Activated T-helper 2 cell treated with anti-CD3 and anti-CD28 coated beads, Interferon-gamma antibody, Interleukin-2, Interleukin-4, amounts not matched to agents 10 μg/mL and 5 μg/mL and 100 μg/mL, durations not matched to agents 14 hours and 24 hours and 36 hours (primary cell): ENCODE measurements around the gene STIP1. TPM values are rescaled to one million over a fixed set of nuclear protein-coding genes. Genes with fewer than 3 reads are reported as not detected.
A peak's percentile ranks its signal among the peaks of the same experiment; 100 is the strongest.
"Not testable (repeated sequence)": the region's sequence is repeated elsewhere in the genome, so short reads cannot be mapped to it uniquely, and the experiment has no call there.

Source experiments
- DNase-seq: peaks from one replicate; pipeline ENCODE4 v3.0.0; 2021; ENCODE audit warnings: low spot score
- H3K27ac Mint-ChIP-seq: one replicate; pipeline ENCODE4 v1.8.0; 2021; ENCODE audit warnings: mixed read lengths
- H3K27me3 Mint-ChIP-seq: one replicate; pipeline ENCODE4 v1.8.0; 2021; ENCODE audit warnings: low read depth, mixed read lengths
- H3K36me3 Mint-ChIP-seq: one replicate; pipeline ENCODE4 v1.8.0; 2021; ENCODE audit warnings: low read depth, mixed read lengths
- H3K4me1 Mint-ChIP-seq: one replicate; pipeline ENCODE4 v1.8.0; 2021; ENCODE audit warnings: low read depth, mixed read lengths
- H3K4me3 Mint-ChIP-seq: one replicate; pipeline ENCODE4 v1.8.0; 2021; ENCODE audit warnings: low read depth, mild to moderate bottlenecking, moderate library complexity, mixed read lengths
- H3K9me3 Mint-ChIP-seq: one replicate; pipeline ENCODE4 v1.8.0; 2021; ENCODE audit warnings: mixed read lengths
- intact Hi-C: fragments of 100-400 bp; cut with micrococcal nuclease; formaldehyde crosslinking; loops from one replicate; pipeline ENCODE4 v1.15.1; 2023
- total RNA-seq: library from RNA; stranded (reverse); gene quantifications from 2 replicates; pipeline ENCODE4 v1.2.3, GENCODE V29; 2022

STIP1 gene
- total RNA-seq, 1 donor from 2014 or later, result 484 TPM

GRCh38 chr11:64241241-64241490 is 55.2 kb downstream of the STIP1 start:
- intact Hi-C loops, result loop anchor here (1.0 to 2.0 kb wide), 7 partner anchors 15 to 76 kb away; partner anchors contain the start of genes BAD, ESRRA, FERMT3 and GPR137
- H3K27ac Mint-ChIP-seq, result peak overlapping the region; percentile 93
- DNase-seq, result peak; percentile 100
- H3K4me1 Mint-ChIP-seq, result peaks cover 20% of the 10 kb centered on the region
- peaks cover 48% of the 10 kb centered on the region for H3K36me3 Mint-ChIP-seq
- H3K9me3 Mint-ChIP-seq, result no peaks in the 10 kb centered on the region
- H3K27me3 Mint-ChIP-seq, result no peaks in the 10 kb centered on the region
- H3K4me3 Mint-ChIP-seq, result peak overlapping the region; percentile 94

- H3K36me3 Mint-ChIP-seq, result peaks cover 48% of the 10 kb centered on the region
- intact Hi-C loops, result loop anchor here (1.0 to 2.0 kb wide), 7 partner anchors 15 to 76 kb away; partner anchors contain the start of genes BAD, ESRRA, FERMT3 and GPR137
- no peaks in the 10 kb centered on the region for H3K27me3 Mint-ChIP-seq
- peaks cover 20% of the 10 kb centered on the region for H3K4me1 Mint-ChIP-seq
- DNase-seq, result no peak
- peak overlapping the region; percentile 93 for H3K27ac Mint-ChIP-seq
- H3K4me3 Mint-ChIP-seq, result peak overlapping the region; percentile 94
- H3K9me3 Mint-ChIP-seq, result no peaks in the 10 kb centered on the region
Measured at GRCh38 chr11:64241491-64242374, 55.8 kb downstream of the STIP1 start.

- no peaks in the 10 kb centered on the region for H3K9me3 Mint-ChIP-seq
- DNase-seq, result no peak
- peaks cover 33% of the 10 kb centered on the region for H3K36me3 Mint-ChIP-seq
- no peaks in the 10 kb centered on the region for H3K27me3 Mint-ChIP-seq
- H3K27ac Mint-ChIP-seq, result peak overlapping the region; percentile 17
- peaks cover 28% of the 10 kb centered on the region for H3K4me1 Mint-ChIP-seq
- intact Hi-C loops, result no loop called here
- H3K4me3 Mint-ChIP-seq, result peak overlapping the region; percentile 56
Measured at GRCh38 chr11:64243236-64243854, 57.4 kb downstream of the STIP1 start.

GRCh38 chr11:64244107-64244506 is 58.1 kb downstream of the STIP1 start:
- intact Hi-C loops, result no loop called here
- Mint-ChIP-seq H3K9me3 (no peaks in the 10 kb centered on the region), H3K4me3 (peak overlapping the region; percentile 56), H3K27me3 (no peaks in the 10 kb centered on the region), H3K27ac (peak overlapping the region; percentile 17), H3K4me1 (peaks cover 28% of the 10 kb centered on the region), H3K36me3 (peaks cover 27% of the 10 kb centered on the region)
- DNase-seq, result no peak

- intact Hi-C loops, result no loop called here
- Mint-ChIP-seq H3K36me3 (peaks cover 27% of the 10 kb centered on the region), H3K4me3 (peak overlapping the region; percentile 91), H3K27ac (no peak overlapping the region), H3K27me3 (no peaks in the 10 kb centered on the region), H3K4me1 (peaks cover 26% of the 10 kb centered on the region), H3K9me3 (no peaks in the 10 kb centered on the region)
- DNase-seq, result no peak
Measured at GRCh38 chr11:64244966-64245365, 59.0 kb downstream of the STIP1 start.

DNA sequence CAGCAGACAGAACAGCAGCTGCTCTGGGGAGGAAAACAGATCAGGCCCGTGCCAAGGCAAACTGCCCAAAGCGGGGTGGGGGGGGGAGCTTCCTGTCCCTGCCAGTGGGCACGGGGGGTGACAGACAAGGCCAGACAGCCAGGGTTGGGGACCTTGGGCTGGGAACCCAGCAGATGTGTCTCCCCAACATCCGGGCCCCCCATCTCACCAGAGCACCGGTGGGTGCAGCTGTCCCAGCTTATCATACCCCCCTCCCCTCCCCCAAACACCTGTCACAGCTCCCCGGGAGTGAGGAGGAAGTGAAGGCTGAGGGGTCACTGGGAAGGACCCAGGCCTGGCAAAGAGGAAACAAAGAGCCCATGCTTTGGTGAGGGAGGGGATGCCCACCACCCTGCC is 59.4 kb downstream of the STIP1 start:
- intact Hi-C loops, result no loop called here
- H3K36me3 Mint-ChIP-seq, result peaks cover 24% of the 10 kb centered on the region
- peaks cover 25% of the 10 kb centered on the region for H3K4me1 Mint-ChIP-seq
- no peaks in the 10 kb centered on the region for H3K9me3 Mint-ChIP-seq
- DNase-seq, result no peak
- peak overlapping the region; percentile 88 for H3K27ac Mint-ChIP-seq
- peak overlapping the region; percentile 91 for H3K4me3 Mint-ChIP-seq
- H3K27me3 Mint-ChIP-seq, result no peaks in the 10 kb centered on the region

GRCh38 chr11:64245797-64246620 is 60.0 kb downstream of the STIP1 start:
- Mint-ChIP-seq H3K9me3 (no peaks in the 10 kb centered on the region), H3K36me3 (peaks cover 21% of the 10 kb centered on the region), H3K27me3 (no peaks in the 10 kb centered on the region), H3K4me3 (peak overlapping the region; percentile 91), H3K27ac (peak overlapping the region; percentile 88), H3K4me1 (peaks cover 25% of the 10 kb centered on the region)
- peak; percentile 33 for DNase-seq
- intact Hi-C loops, result loop anchor here (1.0 kb wide), 1 partner anchor 62 kb away; no protein-coding TSS in a partner anchor

GRCh38 chr11:64246621-64246870 is 60.6 kb downstream of the STIP1 start:
- not testable (repeated sequence) for H3K9me3 Mint-ChIP-seq, H3K27me3 Mint-ChIP-seq, DNase-seq
- H3K4me1 Mint-ChIP-seq, result peaks cover 25% of the 10 kb centered on the region
- H3K4me3 Mint-ChIP-seq, result peak overlapping the region; percentile 81
- intact Hi-C loops, result loop anchor here (1.0 kb wide), 1 partner anchor 62 kb away; no protein-coding TSS in a partner anchor
- peak overlapping the region; percentile 70 for H3K27ac Mint-ChIP-seq
- peaks cover 19% of the 10 kb centered on the region for H3K36me3 Mint-ChIP-seq

DNA sequence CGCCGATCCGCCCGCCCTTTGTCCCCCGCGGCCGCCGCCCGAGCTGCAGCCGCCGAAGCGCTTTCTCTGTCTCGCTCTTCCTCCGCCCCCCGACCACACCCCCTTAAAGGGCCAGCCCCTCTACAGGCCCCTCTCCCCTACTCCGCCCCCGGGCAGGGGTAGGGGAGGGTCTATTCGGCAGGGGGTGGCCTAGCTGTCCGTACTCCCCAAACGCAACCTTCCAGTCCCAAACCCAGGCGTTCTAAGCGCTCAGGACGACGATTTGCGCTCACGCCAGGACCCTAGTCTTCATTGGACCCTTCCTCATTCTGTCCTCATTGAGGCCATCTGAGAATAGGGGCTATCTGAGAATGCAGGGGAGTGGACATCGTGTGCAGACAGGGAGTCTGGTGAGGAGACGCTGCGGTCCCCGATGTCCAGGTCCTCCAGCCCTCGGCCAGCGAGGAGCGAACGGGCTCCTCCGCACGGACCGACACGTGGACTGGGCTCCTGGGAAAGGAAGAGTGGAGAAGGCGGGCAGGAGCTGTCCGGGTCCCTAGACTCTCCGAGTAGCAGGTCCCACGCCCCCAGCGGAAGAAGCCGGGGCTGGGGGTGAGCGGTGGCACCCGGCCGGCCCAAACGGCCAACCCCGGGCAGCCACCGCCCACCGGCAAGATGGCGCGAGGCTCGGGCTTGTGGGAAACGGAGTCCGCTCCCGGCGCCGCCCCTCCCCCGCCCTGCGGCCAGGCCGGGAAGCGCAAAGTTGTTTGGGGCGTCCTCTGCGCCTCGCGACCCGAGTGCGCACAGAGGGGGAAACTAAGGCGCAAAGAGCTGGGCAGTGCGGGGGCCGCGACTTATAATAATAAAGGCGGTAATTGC is 61.1 kb downstream of the STIP1 start, which contains the start of gene PPP1R14B:
TSS of gene PPP1R14B (minus strand) at position 73 of the 858 bp plus-strand sequence. CDS start 270 bp downstream, outside the sequence.
- Mint-ChIP-seq H3K36me3 (peaks cover 18% of the 10 kb centered on the region), H3K9me3 (no peaks in the 10 kb centered on the region), H3K4me1 (peaks cover 28% of the 10 kb centered on the region), H3K27me3 (no peaks in the 10 kb centered on the region), H3K27ac (peak within 1 kb of the TSS; percentile 88), H3K4me3 (peak within 1 kb of the TSS; percentile 91)
- intact Hi-C loops, result loop anchor here (1.0 kb wide), 1 partner anchor 63 kb away; no protein-coding TSS in a partner anchor
- DNase-seq, result peak; percentile 78

GRCh38 chr11:64247729-64248531 is 62.0 kb downstream of the STIP1 start:
- peak overlapping the region; percentile 70 for H3K4me3 Mint-ChIP-seq
- DNase-seq, result no peak
- intact Hi-C loops, result no loop called here
- peak overlapping the region; percentile 70 for H3K27ac Mint-ChIP-seq
- H3K27me3 Mint-ChIP-seq, result no peaks in the 10 kb centered on the region
- no peaks in the 10 kb centered on the region for H3K9me3 Mint-ChIP-seq
- H3K4me1 Mint-ChIP-seq, result peaks cover 27% of the 10 kb centered on the region
- H3K36me3 Mint-ChIP-seq, result peaks cover 18% of the 10 kb centered on the region

DNA sequence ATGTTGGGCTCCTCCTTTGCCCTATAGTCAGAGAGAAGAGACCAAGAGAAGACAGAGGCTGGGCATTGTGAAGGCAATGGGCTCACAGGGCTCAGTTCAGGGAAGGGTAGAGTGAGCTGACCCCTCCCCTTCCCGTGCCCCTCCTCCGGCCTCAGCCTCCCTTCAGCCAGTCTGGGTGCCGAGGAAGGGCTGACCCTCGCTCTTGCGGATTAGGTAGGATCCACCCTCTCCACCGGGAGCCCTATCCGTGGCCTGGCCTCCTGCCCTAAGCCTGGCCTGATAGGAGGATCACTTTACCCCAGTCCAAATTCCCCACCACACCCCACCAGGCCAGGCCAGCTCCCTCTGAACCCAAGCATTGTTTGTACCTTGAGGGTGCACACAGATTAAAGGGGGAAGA is 62.6 kb downstream of the STIP1 start:
- Mint-ChIP-seq H3K4me1 (peaks cover 24% of the 10 kb centered on the region), H3K27me3 (no peaks in the 10 kb centered on the region), H3K27ac (no peak overlapping the region), H3K4me3 (no peak overlapping the region), H3K9me3 (no peaks in the 10 kb centered on the region), H3K36me3 (peaks cover 11% of the 10 kb centered on the region)
- DNase-seq, result no peak
- intact Hi-C loops, result no loop called here
